HG03066 (cell line): Measurements from ENCODE around the gene CT47C1.
A peak's percentile ranks its signal among the peaks of the same experiment; 100 is the strongest.
"Not testable (repeated sequence)": the region's sequence is repeated elsewhere in the genome, so short reads cannot be mapped to it uniquely, and the experiment has no call there.

ENCODE experiments used
- ATAC-seq: cut with Tn5 transposase; IDR thresholded peaks from one replicate; pipeline ENCODE4 v1.9.1; 2021; ENCODE audit warnings: low read depth; ENCODE audit not compliant: unreplicated experiment

CT47C1 gene

GRCh38 chrX:119072744-119073143 lies at the start of gene CT47C1:
TSS of gene CT47C1 (plus strand) at chrX:119072993. CDS start at chrX:119073226, 233 bp downstream.
- no peak for ATAC-seq

- no peak for ATAC-seq
Measured at GRCh38 chrX:119025900-119026299, 46.9 kb upstream of the CT47C1 start.

GRCh38 chrX:119026344-119026743 lies 46.4 kb upstream of the CT47C1 start:
- ATAC-seq, result not testable (repeated sequence)

GRCh38 chrX:119027960-119028732 lies 44.6 kb upstream of the CT47C1 start:
- not testable (repeated sequence) for ATAC-seq

GRCh38 chrX:119028733-119029330 lies 44.0 kb upstream of the CT47C1 start:
- ATAC-seq, result no peak

- ATAC-seq, result not testable (repeated sequence)
Measured at GRCh38 chrX:119029656-119030055, 43.1 kb upstream of the CT47C1 start.

- no peak for ATAC-seq
Measured at GRCh38 chrX:119030990-119031389, 41.8 kb upstream of the CT47C1 start.

GRCh38 chrX:119036107-119037029 lies 36.4 kb upstream of the CT47C1 start:
- ATAC-seq, result no peak

GRCh38 chrX:119040432-119040831 lies 32.4 kb upstream of the CT47C1 start:
- ATAC-seq, result no peak

- ATAC-seq, result no peak
Measured at GRCh38 chrX:119041175-119041574, 31.6 kb upstream of the CT47C1 start.

GRCh38 chrX:119042040-119042439 lies 30.8 kb upstream of the CT47C1 start:
- no peak for ATAC-seq

GRCh38 chrX:119042996-119043395 lies 29.8 kb upstream of the CT47C1 start:
- ATAC-seq, result no peak

- no peak for ATAC-seq
Measured at GRCh38 chrX:119045884-119046283, 26.9 kb upstream of the CT47C1 start.

- no peak for ATAC-seq
Measured at GRCh38 chrX:119055687-119056086, 17.1 kb upstream of the CT47C1 start.

GRCh38 chrX:119062750-119063374 lies 9.9 kb upstream of the CT47C1 start:
- ATAC-seq, result no peak

- no peak for ATAC-seq
Measured at GRCh38 chrX:119063428-119063827, 9.4 kb upstream of the CT47C1 start.

- no peak for ATAC-seq
Measured at GRCh38 chrX:119067023-119067739, 5.6 kb upstream of the CT47C1 start.

GRCh38 chrX:119069128-119069527 lies 3.7 kb upstream of the CT47C1 start:
- no peak for ATAC-seq

GRCh38 chrX:119069762-119070161 lies 3.0 kb upstream of the CT47C1 start:
- no peak for ATAC-seq

GRCh38 chrX:119071381-119071780 lies 1.4 kb upstream of the CT47C1 start:
- peak; percentile 78 for ATAC-seq
